ENCODE data around the gene ARMC7. TPM values are rescaled to one million over a fixed set of nuclear protein-coding genes. Genes with fewer than 3 reads are reported as not detected.

The ARMC7 gene
- total RNA-seq, 1 experiment from 2014 or later: 12.3 TPM

GRCh38 chr17:75111777-75112335, 2.1 kb downstream of the ARMC7 start:
- Histone ChIP-seq H3K4me1 (ENCODE audit: insufficient read depth, low read length, poor library complexity, severe bottlenecking) (peaks cover 4% of the 10 kb centered on the region), H3K27ac (ENCODE audit: low read depth, low read length, poor library complexity, severe bottlenecking) (no peak overlapping the region), H3K9me3 (ENCODE audit: low read depth, low read length, poor library complexity, severe bottlenecking) (no peaks in the 10 kb centered on the region), H3K27me3 (replicated peaks; ENCODE audit: insufficient read depth, low read depth, low read length, poor library complexity) (no peaks in the 10 kb centered on the region), H3K4me3 (ENCODE audit: low read depth, low read length, poor library complexity, severe bottlenecking) (no peak overlapping the region), H3K36me3 (ENCODE audit: insufficient read depth, low read length, poor library complexity, severe bottlenecking) (no peaks in the 10 kb centered on the region)
- TF ChIP-seq EZH2 (IDR thresholded peaks at IDR 0.05; ENCODE audit: borderline replicate concordance, low read depth, low read length, poor library complexity, severe bottlenecking) (no peak), CTCF (conservative IDR thresholded peaks at IDR 0.05; ENCODE audit: low read depth, low read length) (no peak)
- BruUV-seq (replicated peaks): TSS peak; percentile 28
- DNase-seq (ENCODE audit: low spot score): no peak
- CTCF ChIA-PET: interaction anchor here (1.0 kb wide), 1 partner anchor 19 kb away, joined by 3 read pairs; no protein-coding TSS in a partner anchor
- POLR2A ChIA-PET (ENCODE audit: low non-redundant PET): interaction anchor here (0.6 kb wide), 1 partner anchor 15 kb away, joined by 7 read pairs; no protein-coding TSS in a partner anchor
- intact Hi-C loops (cut with micrococcal nuclease; ENCODE audit: unreplicated experiment): loop anchor here (10.0 kb wide), 1 partner anchor 147 kb away; no protein-coding TSS in a partner anchor

- no peaks in the 10 kb centered on the region for H3K36me3 ChIP-seq (ENCODE audit: insufficient read depth, low read length, poor library complexity, severe bottlenecking)
- TF ChIP-seq EZH2 (IDR thresholded peaks at IDR 0.05; ENCODE audit: borderline replicate concordance, low read depth, low read length, poor library complexity, severe bottlenecking) (no peak), CTCF (conservative IDR thresholded peaks at IDR 0.05; ENCODE audit: low read depth, low read length) (peak; percentile 96)
- DNase-seq (ENCODE audit: low spot score): peak; percentile 91
- POLR2A ChIA-PET (ENCODE audit: low non-redundant PET): interaction anchor here (0.9 kb wide), 1 partner anchor 88 kb away, joined by 4 read pairs; no protein-coding TSS in a partner anchor
- peak overlapping the region; percentile 74 for H3K27ac ChIP-seq (ENCODE audit: low read depth, low read length, poor library complexity, severe bottlenecking)
- no peaks in the 10 kb centered on the region for H3K9me3 ChIP-seq (ENCODE audit: low read depth, low read length, poor library complexity, severe bottlenecking)
- no TSS peak for BruUV-seq (replicated peaks)
- H3K4me1 ChIP-seq (ENCODE audit: insufficient read depth, low read length, poor library complexity, severe bottlenecking): peaks cover 4% of the 10 kb centered on the region
- intact Hi-C loops (cut with micrococcal nuclease; ENCODE audit: unreplicated experiment): loop anchor here (2.0 to 10.0 kb wide), 4 partner anchors 17 to 299 kb away; partner anchors contain the start of genes NT5C and NUP85
- peak overlapping the region; percentile 47 for H3K4me3 ChIP-seq (ENCODE audit: low read depth, low read length, poor library complexity, severe bottlenecking)
- CTCF ChIA-PET: interaction anchor here (0.6 to 2.5 kb wide), 18 partner anchors 9 to 280 kb away, joined by 3 to 30 read pairs (median 4); partner anchors contain the start of genes MIF4GD, MRPL58 and NT5C
- H3K27me3 ChIP-seq (replicated peaks; ENCODE audit: insufficient read depth, low read depth, low read length, poor library complexity): no peaks in the 10 kb centered on the region
Measured at GRCh38 chr17:75113798-75114551, 4.2 kb downstream of the ARMC7 start.

GRCh38 chr17:75114552-75115314, 5.0 kb downstream of the ARMC7 start:
- TF ChIP-seq EZH2 (IDR thresholded peaks at IDR 0.05; ENCODE audit: borderline replicate concordance, low read depth, low read length, poor library complexity, severe bottlenecking) (no peak), CTCF (conservative IDR thresholded peaks at IDR 0.05; ENCODE audit: low read depth, low read length) (no peak)
- Histone ChIP-seq H3K27me3 (replicated peaks; ENCODE audit: insufficient read depth, low read depth, low read length, poor library complexity) (no peaks in the 10 kb centered on the region), H3K27ac (ENCODE audit: low read depth, low read length, poor library complexity, severe bottlenecking) (peak overlapping the region; percentile 74), H3K4me3 (ENCODE audit: low read depth, low read length, poor library complexity, severe bottlenecking) (peak overlapping the region; percentile 47), H3K9me3 (ENCODE audit: low read depth, low read length, poor library complexity, severe bottlenecking) (no peaks in the 10 kb centered on the region), H3K4me1 (ENCODE audit: insufficient read depth, low read length, poor library complexity, severe bottlenecking) (peaks cover 4% of the 10 kb centered on the region), H3K36me3 (ENCODE audit: insufficient read depth, low read length, poor library complexity, severe bottlenecking) (no peaks in the 10 kb centered on the region)
- BruUV-seq (replicated peaks): no TSS peak
- CTCF ChIA-PET: interaction anchor here (0.6 to 2.5 kb wide), 16 partner anchors 10 to 279 kb away, joined by 3 to 30 read pairs (median 5); partner anchors contain the start of genes MIF4GD, MRPL58 and NT5C
- POLR2A ChIA-PET (ENCODE audit: low non-redundant PET): interaction anchor here (0.9 kb wide), 1 partner anchor 87 kb away, joined by 4 read pairs; no protein-coding TSS in a partner anchor
- intact Hi-C loops (cut with micrococcal nuclease; ENCODE audit: unreplicated experiment): loop anchor here (2.0 to 10.0 kb wide), 4 partner anchors 16 to 298 kb away; partner anchors contain the start of genes NT5C and NUP85
- DNase-seq (ENCODE audit: low spot score): no peak

Measured in A673 (cell line).